Mesothelial cell of epicardium (in vitro differentiated cells): Measurements from ENCODE around the gene HOXA10. TPM values are rescaled to one million over a fixed set of nuclear protein-coding genes. Genes with fewer than 3 reads are reported as not detected.

Source experiments
- DNase-seq, 2 experiments: peaks; one replicate each; pipeline ENCODE4 v3.0.0; 2021; ENCODE audit warnings: low spot score in 2 of 2; ENCODE audit not compliant: unreplicated experiment in 2 of 2
- H3K27ac Mint-ChIP-seq: 2 replicates; pipeline ENCODE4 v1.8.0; 2021; ENCODE audit warnings: mixed read lengths
- H3K27me3 Mint-ChIP-seq: 2 replicates; pipeline ENCODE4 v1.8.0; 2021; ENCODE audit warnings: low read depth, mixed read lengths
- H3K36me3 Mint-ChIP-seq: 2 replicates; pipeline ENCODE4 v1.8.0; 2021; ENCODE audit warnings: mixed read lengths
- H3K4me1 Mint-ChIP-seq: 2 replicates; pipeline ENCODE4 v1.8.0; 2021; ENCODE audit warnings: mixed read lengths
- H3K4me3 Mint-ChIP-seq: 2 replicates; pipeline ENCODE4 v1.8.0; 2021; ENCODE audit warnings: mild to moderate bottlenecking, moderate library complexity, mixed read lengths
- H3K9me3 Mint-ChIP-seq: 2 replicates; pipeline ENCODE4 v1.8.0; 2021; ENCODE audit warnings: mixed read lengths
- CTCF ChIP-seq: fragments of 200-600 bp; sonication (generic); IDR thresholded peaks from one replicate; pipeline ENCODE4 v1.5.0; 2021; ENCODE audit warnings: antibody characterized with exemption; ENCODE audit not compliant: unreplicated experiment
- total RNA-seq: library from RNA; stranded (reverse); gene quantifications from 3 replicates; pipeline ENCODE4 v1.2.1, GENCODE V29; 2021

HOXA10 gene
- total RNA-seq, 1 donor from 2014 or later = 14.4 TPM

GRCh38 chr7:27165089-27165995 is 8.8 kb downstream of the HOXA10 start, which contains the start of gene HOXA9:
Gene HOXA9 (minus strand): TSS chr7:27165537. CDS start chr7:27165457, 80 bp downstream.
- DNase-seq = no peak
- Mint-ChIP-seq H3K27ac (peak within 1 kb of the TSS; percentile 97), H3K4me1 (peaks cover 46% of the 10 kb centered on the region), H3K4me3 (peak within 1 kb of the TSS; percentile 65), H3K36me3 (peaks cover 1% of the 10 kb centered on the region), H3K9me3 (no peaks in the 10 kb centered on the region), H3K27me3 (peaks cover 88% of the 10 kb centered on the region)
- TF ChIP-seq CTCF = no peak

- TF ChIP-seq CTCF = no peak
- peak overlapping the region; percentile 65 for H3K4me3 Mint-ChIP-seq
- peaks cover 1% of the 10 kb centered on the region for H3K36me3 Mint-ChIP-seq
- H3K4me1 Mint-ChIP-seq = peaks cover 50% of the 10 kb centered on the region
- no peak for DNase-seq
- H3K27ac Mint-ChIP-seq = peak overlapping the region; percentile 78
- peaks cover 87% of the 10 kb centered on the region for H3K27me3 Mint-ChIP-seq
- H3K9me3 Mint-ChIP-seq = no peaks in the 10 kb centered on the region
These were observed 9.6 kb downstream of the HOXA10 start for GRCh38 chr7:27164367-27165088.

- Mint-ChIP-seq H3K27me3 (peaks cover 89% of the 10 kb centered on the region), H3K36me3 (peaks cover 1% of the 10 kb centered on the region), H3K4me3 (peak overlapping the region; percentile 65), H3K4me1 (peaks cover 54% of the 10 kb centered on the region), H3K27ac (peak overlapping the region; percentile 78), H3K9me3 (no peaks in the 10 kb centered on the region)
- no peak for DNase-seq
- TF ChIP-seq CTCF = no peak
These were observed 10.1 kb downstream of the HOXA10 start for GRCh38 chr7:27164045-27164366.

- Mint-ChIP-seq H3K27ac (peak overlapping the region; percentile 78), H3K36me3 (peaks cover 1% of the 10 kb centered on the region), H3K4me3 (peak overlapping the region; percentile 65), H3K9me3 (no peaks in the 10 kb centered on the region), H3K4me1 (peaks cover 54% of the 10 kb centered on the region), H3K27me3 (peaks cover 89% of the 10 kb centered on the region)
- no peak for DNase-seq
- no peak for TF ChIP-seq CTCF
These were observed 10.7 kb downstream of the HOXA10 start for GRCh38 chr7:27163288-27164044.

- TF ChIP-seq CTCF = no peak
- no peak for DNase-seq
- no peaks in the 10 kb centered on the region for H3K9me3 Mint-ChIP-seq
- H3K4me3 Mint-ChIP-seq = peak overlapping the region; percentile 65
- peak overlapping the region; percentile 55 for H3K27ac Mint-ChIP-seq
- peaks cover 89% of the 10 kb centered on the region for H3K27me3 Mint-ChIP-seq
- peaks cover 3% of the 10 kb centered on the region for H3K36me3 Mint-ChIP-seq
- H3K4me1 Mint-ChIP-seq = peaks cover 53% of the 10 kb centered on the region
These were observed 11.4 kb downstream of the HOXA10 start for GRCh38 chr7:27162561-27163287.
